HCT116 (cell line): ENCODE results near the gene GRM5.
"Not testable (repeated sequence)": the region's sequence is repeated elsewhere in the genome, so short reads cannot be mapped to it uniquely, and the experiment has no call there.

ENCODE experiments used
- EZH2 ChIP-seq: fragments of 200-600 bp; sonication (generic); IDR thresholded peaks from 2 replicates; pipeline ENCODE4 v1.6.1; 2017; ENCODE audit warnings: antibody characterized with exemption, mixed run types
- POLR2A ChIP-seq: IDR thresholded peaks from 2 replicates; pipeline ENCODE4 v1.7.0; 2011; ENCODE audit warnings: borderline replicate concordance; ENCODE audit not compliant: insufficient read depth, insufficient read length; ENCODE audit errors: extremely low read depth
- POLR2AphosphoS5 ChIP-seq: IDR thresholded peaks from 2 replicates; pipeline ENCODE4 v1.6.1; 2011; ENCODE audit warnings: mild to moderate bottlenecking, low read depth, low read length, moderate library complexity
- RAD21 ChIP-seq: IDR thresholded peaks from 2 replicates; pipeline ENCODE4 v1.6.1; 2012; ENCODE audit warnings: low read depth, mild to moderate bottlenecking
- SIN3A ChIP-seq: IDR thresholded peaks from 2 replicates; pipeline ENCODE4 v1.6.1; 2012; ENCODE audit warnings: low read depth
- SP1 ChIP-seq: IDR thresholded peaks from 2 replicates; pipeline ENCODE4 v1.6.1; 2012; ENCODE audit warnings: low read depth
- YY1 ChIP-seq: IDR thresholded peaks from 2 replicates; pipeline ENCODE4 v1.6.1; 2011; ENCODE audit warnings: low read length, low read depth, moderate library complexity, mild to moderate bottlenecking; ENCODE audit not compliant: insufficient replicate concordance; ENCODE audit errors: extremely low read depth
- TF ChIP-seq, protein P1 (sequence below), 3 experiments: fragments of 200-600 bp in 1 of 3; sonication (generic) in 1 of 3; IDR thresholded peaks in 2 of 3; conservative IDR thresholded peaks in 1 of 3; 2 replicates each; pipeline ENCODE4 v1.5.1; 2012 to 2017; ENCODE audit warnings: low read depth in 2 of 3, low read length in 2 of 3, antibody characterized with exemption in 1 of 3, borderline replicate concordance in 1 of 3, control low read depth in 1 of 3, mild to moderate bottlenecking in 1 of 3, mixed read lengths in 1 of 3, mixed run types in 1 of 3, moderate library complexity in 1 of 3; ENCODE audit not compliant: insufficient read depth in 1 of 3
- TF ChIP-seq, protein P2 (sequence below): IDR thresholded peaks from 2 replicates; pipeline ENCODE4 v1.6.1; 2012
- TF ChIP-seq, protein P3 (sequence below): IDR thresholded peaks from 2 replicates; pipeline ENCODE4 v1.6.1; 2012

DNA sequence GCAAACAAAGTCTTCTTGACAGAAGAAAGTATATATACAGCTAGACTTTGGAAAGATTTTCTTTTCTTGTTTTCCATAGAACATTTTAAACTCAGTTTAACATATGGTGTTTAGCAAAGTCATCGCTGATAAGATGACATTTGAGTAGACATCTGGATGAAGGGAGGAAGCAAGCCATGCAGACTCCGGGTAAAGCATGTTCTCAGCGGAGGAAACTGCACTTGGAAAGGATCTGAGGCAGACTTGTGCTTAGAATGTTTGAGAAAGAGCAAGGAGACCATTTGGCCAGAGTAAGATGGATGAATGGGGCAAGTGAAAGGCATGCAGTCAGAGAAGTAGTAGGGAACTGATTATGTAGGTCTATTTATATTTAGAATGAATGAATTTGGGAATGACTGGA, 105.9 kb downstream of the GRM5 start:
- not testable (repeated sequence) for TF ChIP-seq POLR2A, POLR2AphosphoS5, RAD21, SP1, EZH2, YY1, SIN3A
- TF ChIP-seq, protein P1, sequence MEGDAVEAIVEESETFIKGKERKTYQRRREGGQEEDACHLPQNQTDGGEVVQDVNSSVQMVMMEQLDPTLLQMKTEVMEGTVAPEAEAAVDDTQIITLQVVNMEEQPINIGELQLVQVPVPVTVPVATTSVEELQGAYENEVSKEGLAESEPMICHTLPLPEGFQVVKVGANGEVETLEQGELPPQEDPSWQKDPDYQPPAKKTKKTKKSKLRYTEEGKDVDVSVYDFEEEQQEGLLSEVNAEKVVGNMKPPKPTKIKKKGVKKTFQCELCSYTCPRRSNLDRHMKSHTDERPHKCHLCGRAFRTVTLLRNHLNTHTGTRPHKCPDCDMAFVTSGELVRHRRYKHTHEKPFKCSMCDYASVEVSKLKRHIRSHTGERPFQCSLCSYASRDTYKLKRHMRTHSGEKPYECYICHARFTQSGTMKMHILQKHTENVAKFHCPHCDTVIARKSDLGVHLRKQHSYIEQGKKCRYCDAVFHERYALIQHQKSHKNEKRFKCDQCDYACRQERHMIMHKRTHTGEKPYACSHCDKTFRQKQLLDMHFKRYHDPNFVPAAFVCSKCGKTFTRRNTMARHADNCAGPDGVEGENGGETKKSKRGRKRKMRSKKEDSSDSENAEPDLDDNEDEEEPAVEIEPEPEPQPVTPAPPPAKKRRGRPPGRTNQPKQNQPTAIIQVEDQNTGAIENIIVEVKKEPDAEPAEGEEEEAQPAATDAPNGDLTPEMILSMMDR (IDR thresholded peaks at IDR 0.05 in 2 of 3, conservative IDR thresholded peaks at IDR 0.05 in 1 of 3; ENCODE audit: borderline replicate concordance in 1 of 3, insufficient read depth in 1 of 3, low read depth in 2 of 3, low read length in 2 of 3), result not testable (repeated sequence)
- TF ChIP-seq, protein P2, sequence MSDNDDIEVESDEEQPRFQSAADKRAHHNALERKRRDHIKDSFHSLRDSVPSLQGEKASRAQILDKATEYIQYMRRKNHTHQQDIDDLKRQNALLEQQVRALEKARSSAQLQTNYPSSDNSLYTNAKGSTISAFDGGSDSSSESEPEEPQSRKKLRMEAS, result not testable (repeated sequence)
- TF ChIP-seq, protein P3, sequence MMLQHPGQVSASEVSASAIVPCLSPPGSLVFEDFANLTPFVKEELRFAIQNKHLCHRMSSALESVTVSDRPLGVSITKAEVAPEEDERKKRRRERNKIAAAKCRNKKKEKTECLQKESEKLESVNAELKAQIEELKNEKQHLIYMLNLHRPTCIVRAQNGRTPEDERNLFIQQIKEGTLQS, result not testable (repeated sequence)
